HG02973 (cell line): Measurements from ENCODE around the gene CLTA.

ENCODE experiments used
- ATAC-seq: cut with Tn5 transposase; IDR thresholded peaks from one replicate; pipeline ENCODE4 v1.9.1; 2021; ENCODE audit warnings: moderate library complexity; ENCODE audit not compliant: unreplicated experiment

CLTA gene

DNA sequence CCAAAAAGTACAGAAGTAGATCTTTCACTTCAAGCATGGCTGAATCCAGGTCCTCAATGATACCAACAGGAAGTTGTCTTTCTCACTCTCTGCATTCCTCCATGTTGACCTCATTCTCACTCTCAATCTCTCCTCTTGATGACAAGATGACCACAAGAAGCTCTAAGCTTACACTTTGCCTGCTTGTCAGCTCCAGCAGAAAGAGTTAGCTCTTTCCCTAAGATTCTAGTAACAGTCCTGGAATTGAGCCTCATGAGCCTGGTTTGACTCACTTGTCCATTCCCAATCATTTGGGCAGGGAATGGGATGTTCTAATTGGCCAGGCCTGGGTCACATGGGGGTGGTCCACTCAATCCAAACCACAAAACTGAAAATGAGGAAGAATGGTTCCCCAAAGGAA, 3.3 kb upstream of the CLTA start:
- no peak for ATAC-seq

DNA sequence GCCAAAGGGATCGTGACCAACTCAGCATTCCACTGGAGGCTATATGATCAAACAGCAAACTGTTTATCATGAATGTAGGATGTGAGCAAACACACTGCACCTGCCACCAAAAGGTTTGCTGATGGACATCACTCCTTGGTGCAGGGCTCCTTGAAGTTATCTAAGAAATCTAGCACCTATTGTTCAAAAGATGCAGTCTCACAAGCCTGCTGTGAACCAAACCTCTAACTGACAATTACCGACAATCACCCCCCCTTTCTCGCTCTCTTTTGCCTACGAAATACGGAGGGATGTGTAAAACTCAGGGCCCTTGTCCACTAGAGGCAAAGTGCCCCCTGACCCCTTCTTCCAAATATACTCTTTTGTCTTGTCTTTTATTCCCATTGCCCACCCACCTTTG, 2.5 kb upstream of the CLTA start:
- ATAC-seq = no peak

DNA sequence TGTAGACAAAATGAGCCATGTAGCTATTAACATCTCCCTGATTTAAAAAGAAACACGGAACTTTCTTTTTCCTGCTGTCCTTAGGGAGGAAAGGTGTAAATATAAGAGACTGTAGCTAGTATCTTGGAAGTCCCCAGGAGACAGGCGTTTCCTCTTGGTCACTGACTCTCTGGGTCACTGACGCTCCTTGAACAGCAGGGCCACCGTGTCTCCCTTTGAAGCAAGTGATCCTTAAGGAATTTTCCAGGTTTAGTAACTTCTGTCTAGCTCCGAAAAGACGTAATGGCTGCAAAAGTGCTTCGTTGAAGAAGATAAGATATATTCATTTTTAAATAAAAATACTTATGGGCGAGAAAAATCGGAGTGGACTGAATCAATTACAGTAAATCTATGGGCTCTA, 745 bp upstream of the CLTA start:
- ATAC-seq = no peak

DNA sequence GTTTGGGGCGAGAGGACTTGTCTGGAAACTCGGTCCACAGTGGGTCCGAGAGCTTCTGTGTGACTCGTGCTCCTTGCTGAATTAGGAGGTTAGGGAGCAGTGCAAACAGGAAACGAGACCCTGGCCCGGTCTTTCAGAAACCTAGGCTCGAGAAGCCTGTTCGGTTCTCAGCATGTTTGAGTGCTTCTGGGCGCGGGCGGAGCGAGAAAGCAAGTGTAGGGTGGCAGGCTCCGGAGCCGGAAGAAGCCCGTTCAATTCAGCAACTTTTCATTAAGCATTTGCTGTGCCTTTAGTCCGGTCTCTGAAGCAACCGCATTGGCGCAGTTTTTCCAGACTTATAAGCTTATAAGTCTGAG, 547 bp downstream of the CLTA start:
- no peak for ATAC-seq

DNA sequence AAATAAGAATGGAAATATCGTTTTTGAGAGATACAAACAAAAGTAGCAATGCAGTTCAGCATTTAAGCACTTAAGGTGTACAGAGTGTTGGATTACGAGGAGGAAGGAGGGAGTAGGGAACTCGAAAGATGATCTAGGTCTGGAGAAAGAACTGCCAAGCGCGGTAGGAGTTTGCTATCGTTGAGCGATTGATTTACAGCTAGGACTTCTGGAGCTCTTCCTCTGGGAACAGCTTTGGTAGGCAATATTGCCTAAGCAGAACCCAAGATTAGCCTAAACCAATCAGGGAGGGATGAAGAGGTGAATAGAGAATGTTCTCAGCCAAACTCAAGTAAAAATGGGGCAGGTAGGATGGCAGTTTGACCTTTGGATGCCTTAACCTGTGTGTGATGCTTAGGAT, 965 bp downstream of the CLTA start:
- ATAC-seq = no peak

DNA sequence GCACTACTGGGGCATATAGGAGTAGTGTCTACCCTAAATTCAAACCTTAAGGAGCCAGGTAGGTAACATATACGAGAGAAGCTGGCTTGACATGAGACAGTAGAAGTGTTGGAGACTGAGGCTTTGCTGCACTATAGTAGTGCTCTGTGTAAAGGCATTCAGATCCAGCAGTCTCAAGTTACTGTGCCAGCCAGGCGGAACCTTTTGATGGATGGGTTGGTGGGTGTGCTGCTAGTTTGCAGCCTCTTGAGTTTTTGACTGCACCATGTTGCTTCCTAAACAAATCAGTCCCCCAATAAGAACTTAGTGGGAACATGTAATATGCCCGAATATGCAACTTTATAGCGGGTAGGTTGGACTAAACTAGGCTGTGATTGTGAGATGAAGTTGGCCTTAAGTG, 1.5 kb downstream of the CLTA start:
- ATAC-seq = no peak

DNA sequence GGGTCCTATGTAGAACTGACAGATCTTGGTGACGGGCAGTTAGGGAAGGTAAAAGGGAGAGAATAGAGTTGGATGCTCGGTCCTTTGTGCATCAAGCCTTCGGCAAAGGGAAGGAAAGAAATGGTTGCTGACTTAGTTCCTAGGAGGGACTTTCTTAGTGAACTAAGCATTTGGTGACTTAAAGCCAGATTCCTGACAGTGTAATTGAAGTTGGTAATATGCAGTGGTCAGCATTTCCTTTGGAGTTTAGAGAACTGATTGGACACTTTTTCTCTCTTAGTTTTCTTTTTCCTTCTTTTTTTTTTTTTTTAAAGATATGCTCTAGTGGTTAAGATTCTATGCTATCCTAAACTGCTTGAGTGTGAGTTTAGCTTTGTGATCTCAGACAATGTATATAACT, 2.3 kb downstream of the CLTA start:
- ATAC-seq = no peak

DNA sequence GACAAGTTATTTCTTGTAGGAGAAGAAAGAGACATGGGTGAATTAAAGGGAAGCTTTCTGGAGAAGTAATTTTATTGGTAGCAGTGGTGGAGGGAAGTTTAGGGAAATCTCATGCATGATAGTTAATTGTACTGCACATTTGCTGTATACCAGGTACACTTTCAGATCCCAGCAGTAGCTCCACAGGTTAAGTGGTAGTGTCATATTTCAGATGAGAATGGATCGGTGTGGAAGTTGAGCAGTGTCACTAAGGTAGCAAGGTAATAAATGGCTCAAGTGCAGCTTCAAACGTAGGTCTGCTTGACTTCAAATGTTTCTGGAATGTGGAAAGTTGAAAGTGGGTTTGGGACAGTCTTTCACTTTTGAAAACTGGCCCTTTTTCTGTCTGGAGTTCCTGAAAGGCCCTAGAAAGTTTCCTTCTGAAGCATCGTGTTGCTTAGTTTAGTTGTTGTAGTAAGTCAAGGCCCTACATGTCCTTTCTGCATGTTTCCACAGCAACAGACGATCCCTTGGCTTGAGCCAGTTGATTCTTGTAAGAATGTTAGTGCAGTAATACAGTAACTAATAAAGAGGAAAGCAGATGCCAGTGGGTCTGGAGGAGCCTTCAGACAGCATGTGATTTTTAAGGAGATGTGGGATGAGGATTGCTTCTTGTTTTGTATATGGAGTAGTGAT, 3.7 kb downstream of the CLTA start:
- ATAC-seq = no peak

DNA sequence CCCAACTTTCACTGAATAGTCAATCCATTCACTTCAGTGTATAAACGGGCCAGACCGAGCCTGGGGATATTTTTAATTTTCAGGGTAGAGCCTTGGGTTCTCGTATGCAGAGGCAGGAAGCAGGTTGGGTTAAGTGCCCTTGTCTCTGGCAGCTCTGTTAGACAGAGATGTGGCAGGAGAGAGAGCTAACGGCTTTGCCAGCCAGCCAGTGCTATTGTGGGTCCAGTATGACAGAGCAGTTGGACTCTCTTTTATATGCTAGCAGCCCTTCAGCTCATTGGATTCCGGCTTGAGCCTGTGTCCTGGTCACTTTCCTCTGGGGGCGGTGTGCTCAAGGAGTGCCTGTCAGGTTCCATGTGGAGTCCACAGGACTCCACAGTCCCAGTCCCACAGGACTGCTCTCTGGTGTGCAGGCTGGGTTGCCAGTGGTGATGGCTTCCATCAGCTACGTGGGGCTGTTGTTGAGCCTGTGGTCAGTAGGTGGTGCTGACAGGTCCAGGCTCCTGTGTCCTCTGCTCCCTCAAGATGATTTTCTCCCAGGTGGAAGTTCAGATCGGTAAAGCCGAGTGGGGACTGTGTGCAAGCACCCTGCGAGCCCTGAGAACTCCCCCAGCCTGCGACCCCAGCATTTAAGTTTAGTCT, 14.3 kb downstream of the CLTA start:
- no peak for ATAC-seq

DNA sequence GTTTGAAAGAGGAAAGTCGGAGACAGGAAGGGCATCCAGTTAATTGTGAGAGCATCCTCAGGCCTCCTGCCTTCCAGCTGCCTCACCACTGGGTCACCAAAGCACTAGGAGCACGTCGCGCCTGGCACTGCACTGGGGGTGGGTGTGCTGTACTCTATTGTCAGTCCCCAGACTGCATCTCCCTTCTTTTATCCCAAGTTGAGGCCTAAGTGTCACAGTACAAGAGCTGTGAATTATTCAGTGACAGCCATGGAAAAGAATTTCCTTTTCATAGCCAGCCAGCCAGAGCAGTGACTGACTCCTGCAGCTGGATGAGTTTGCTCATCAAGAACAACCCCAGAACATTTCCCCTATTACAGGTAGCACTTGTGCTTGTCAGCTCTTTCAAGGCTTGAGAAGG, 16.3 kb downstream of the CLTA start:
- no peak for ATAC-seq

DNA sequence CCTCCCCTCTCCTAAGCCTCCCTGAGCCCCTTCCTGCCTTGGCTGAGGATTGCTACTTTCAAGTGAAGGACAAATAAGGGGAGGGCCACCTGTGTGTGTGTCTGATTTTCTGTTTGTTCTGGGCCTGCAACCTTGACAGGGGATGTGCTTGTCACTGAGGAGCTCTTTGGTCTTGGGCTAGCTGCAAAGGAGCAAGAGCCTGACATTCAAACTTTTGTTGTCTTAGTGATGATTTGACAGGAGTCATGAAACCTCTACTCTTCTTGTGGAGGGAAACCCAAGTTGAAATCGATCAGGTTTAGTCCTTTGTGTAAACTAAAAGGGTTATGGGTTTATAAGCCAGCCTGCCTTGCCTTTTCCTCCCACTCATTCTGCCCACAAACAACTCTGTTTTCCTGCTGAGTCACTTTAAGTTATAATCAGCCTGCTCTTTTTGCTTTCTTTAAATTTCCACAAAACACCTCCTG, 16.9 kb downstream of the CLTA start:
- no peak for ATAC-seq

DNA sequence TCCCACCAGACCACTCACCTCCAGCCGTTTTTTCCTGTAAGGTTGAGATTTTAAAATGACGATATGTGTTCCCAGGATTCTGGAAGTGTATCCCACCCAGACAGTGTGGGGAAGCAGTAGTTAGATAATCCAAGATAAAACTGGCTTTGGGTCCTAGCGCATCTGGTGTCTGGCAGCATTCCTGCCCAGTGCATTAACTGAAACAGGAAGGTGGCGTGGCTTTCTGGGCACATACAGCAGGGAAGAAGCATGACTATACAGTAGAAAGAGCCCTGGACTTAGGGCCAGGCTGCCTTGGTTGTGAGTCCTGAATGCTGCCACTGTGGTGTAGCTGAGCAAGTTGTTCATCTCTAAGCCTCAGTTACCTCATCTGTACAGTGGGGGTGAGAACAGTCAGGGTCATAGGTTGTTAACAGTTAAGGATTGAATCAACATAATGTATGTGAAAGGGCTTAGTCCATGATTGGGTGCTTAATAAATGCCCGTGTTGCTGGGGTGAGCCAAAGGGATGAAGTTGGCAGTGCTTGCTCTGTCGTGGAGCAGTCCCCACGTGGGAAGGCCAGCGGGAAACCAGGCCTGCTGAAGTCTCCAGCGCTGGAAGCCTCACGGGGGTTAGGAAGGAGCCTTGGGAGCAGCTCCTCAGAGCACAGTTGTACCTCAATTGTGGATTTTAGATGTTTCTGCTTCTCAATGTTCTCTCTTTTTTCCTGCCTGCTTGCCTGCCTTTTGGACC, 18.0 kb downstream of the CLTA start:
- ATAC-seq = no peak

DNA sequence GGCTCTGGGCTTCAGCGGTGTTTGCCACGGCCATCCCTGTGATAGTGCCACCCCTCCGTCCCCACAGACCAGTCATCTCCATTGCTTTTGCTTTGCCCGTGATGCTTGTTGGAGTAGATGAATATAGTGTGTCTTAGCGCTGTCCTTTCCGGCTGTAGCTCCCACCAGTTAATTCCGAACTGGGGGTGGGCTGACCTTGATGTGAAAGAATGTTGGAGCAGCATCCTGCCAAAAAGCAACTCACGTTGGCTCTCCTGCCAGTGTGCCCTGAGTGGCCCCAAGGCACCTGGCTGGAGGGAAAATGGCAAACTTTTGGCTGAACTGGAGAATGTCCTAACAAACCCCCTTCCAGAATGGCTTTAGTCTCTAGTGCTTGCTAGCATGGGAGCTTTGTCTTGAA, 20.0 kb downstream of the CLTA start:
- ATAC-seq = no peak

DNA sequence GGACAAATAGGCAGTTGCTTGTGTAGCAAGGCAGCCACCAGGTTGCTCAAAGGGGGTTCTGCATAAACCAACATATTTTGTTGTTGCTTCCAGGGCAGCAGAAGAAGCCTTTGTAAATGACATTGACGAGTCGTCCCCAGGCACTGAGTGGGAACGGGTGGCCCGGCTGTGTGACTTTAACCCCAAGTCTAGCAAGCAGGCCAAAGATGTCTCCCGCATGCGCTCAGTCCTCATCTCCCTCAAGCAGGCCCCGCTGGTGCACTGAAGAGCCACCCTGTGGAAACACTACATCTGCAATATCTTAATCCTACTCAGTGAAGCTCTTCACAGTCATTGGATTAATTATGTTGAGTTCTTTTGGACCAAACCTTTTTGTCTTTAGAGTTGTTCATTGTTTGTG, 20.8 kb downstream of the CLTA start:
- no peak for ATAC-seq

DNA sequence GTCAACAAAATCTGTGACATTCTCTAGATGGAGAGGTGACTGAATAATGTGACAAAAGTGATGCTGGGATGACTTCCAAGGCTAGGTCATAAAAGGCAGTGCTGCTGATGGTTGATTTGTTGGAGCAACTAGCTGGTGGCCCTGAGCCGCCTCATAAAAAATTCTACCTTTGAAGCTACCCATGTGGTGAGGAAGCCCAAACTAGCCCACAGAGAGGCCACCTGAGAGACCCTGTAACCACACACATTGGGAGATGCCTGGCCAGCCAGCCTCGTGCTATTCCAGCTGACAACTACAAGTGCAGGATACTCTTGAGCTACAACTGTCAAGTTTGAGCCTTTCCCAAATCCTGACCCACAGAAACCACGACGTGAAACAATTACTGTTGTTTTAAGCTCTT, 22.7 kb downstream of the CLTA start:
- no peak for ATAC-seq

DNA sequence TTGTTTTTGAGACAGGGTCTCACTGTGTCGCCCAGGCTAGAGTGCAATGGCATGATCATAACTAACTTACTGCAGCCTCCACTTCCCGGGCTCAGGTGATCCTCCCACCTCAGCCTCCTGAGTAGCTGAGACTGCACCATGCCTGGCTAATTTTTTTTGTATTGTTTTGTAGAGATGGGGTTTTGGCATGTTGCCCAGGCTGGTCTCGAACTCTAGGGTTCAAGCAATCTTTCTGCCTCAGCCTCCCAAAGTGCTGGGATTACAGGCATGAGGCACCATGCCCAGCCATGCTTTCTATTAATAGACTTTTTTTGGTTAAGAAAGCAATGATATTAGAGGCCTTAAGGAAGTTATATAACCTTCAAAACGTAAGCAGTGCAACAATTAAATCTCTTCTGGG, 23.3 kb downstream of the CLTA start:
- no peak for ATAC-seq

DNA sequence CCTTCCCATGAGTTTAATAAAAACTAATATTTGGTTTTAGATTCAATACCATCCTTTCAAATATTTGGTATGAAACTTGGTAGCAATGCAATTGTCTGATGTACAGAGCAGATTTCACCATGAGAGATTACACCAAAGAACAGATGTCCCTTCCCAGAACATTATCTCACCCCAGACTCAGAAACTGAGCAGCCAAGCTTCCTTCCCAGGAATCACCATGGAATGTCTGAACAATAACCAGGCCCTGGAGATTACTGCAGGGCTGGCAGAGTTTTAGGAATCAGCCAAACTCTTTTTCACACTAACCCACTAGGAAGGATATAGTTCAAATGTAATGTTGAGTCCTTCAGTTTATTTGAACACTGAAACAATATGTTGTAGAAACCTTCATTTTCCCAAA, 23.9 kb downstream of the CLTA start:
- no peak for ATAC-seq

DNA sequence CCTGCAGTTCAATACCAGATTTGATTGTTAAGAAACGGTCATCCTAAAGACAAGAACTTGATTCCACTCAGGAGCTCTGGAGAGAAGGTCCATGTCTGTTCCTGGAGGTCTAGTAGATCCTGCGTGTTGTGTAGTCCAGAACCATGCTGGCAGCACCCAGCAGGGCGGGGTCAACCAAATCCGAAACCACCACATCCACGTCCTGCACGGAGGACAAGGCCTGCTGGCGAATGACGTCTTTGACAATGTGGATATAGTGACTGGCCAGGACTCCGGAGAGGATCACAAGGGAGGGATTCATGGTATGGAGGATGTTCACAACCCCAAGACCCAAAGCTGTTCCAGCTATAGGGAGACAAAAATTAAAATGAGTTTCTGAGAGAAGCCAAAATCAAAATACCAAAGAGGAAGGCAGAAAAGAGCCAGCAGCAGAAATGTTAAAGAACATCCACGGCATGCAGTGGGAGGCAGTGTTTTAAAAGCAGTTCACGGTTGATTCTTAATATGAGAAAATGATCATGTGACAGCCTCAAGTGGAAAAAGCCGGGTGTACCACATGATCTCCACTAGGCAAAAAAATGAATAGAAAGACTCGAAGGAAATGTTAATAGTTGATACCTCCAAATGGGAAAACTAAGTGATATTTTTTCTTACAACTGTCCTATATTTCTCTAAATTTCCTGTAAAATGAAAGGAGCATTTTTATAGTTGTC, 26.7 kb downstream of the CLTA start:
- no peak for ATAC-seq

DNA sequence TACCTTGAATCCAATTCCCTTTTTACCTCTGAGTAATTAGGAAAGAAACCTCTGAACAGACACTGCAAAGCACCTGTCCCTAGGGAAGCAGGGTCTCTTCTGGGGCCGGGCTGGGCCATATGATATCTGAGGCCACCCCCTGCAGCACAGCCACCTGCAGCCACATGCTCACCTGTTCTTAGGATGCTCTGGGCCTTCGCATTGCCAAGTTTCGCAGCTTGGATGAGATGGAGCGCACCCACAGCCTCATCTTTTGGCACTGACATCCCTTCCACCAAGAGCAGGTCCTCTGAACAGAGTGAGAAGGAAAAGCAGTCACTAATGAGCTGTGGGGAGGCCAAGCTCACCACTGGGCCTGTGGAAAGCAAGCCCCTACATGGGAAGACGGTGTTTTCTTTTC, 27.3 kb downstream of the CLTA start:
- no peak for ATAC-seq

DNA sequence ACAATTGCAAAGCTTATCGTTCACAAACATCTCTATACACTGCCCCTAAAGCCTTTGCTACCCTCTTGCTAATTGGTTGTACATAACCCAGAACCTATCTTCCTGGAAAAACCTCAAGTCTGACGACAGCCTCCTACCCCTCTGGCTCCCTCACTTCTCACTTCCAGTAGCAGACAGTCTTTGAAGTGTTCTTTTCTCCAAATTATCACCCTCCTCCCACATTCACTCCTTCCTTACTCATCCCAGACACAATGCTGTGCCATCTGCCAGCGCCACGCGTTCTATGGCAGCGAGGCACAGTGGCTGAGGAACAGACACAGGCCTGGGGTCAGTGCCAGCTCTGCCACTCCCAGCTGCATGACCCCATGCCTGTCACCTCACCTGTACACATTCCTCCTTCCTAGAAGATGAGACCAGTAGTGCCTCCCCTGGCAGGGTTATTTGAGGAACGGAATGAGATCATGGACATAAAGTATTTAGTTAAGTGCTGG, 27.7 kb downstream of the CLTA start:
- ATAC-seq = no peak

DNA sequence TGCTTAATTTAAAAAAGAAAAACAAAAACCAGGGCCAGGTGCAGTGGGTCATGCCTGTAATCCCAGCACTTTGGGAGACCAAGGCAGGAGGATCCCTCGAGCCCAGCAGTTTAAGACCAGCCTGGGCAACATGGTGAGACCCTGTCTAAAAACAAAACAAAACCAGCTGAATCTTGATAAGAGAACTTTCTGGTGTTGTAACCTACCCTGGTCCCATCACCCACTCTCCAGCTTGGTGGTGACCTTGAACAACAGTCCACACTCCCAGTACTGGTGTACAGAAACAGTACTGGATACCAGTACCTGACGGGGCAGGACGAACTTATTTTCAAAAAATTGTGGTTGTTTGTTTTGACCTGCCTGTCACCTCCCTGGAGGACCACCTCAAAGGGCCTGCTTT, 30.9 kb downstream of the CLTA start:
- no peak for ATAC-seq

DNA sequence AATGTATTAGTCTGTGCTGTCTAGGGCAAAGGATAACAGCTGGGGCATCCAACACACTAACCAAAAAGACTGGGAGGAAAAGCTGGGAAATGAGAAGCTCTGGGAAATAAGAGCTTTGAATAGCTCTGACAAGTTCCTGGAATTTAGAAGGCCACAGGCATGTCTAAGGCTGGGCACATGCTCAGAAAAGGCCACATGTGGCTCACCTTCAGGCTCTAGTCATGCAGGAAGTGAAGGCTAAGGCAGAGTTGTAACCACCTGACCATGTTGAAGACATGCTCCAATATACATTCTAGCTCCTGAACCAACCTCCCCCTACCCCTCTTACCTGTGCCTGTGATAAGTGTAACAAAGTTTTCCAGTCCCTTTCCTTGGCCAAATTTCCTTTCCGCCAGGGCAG, 31.7 kb downstream of the CLTA start:
- no peak for ATAC-seq
